ENCODE data around the gene STH. TPM values are rescaled to one million over a fixed set of nuclear protein-coding genes. Genes with fewer than 3 reads are reported as not detected.
"Not testable (repeated sequence)": the region's sequence is repeated elsewhere in the genome, so short reads cannot be mapped to it uniquely, and the experiment has no call there.

Gene STH
- total RNA-seq, result not detected

GRCh38 chr17:45998987-45999899 is at the start of gene STH:
TSS of gene STH (plus strand) at chr17:45999250. CDS start at chr17:45999280, 30 bp downstream.
- DNase-seq (ENCODE audit: low spot score), result no peak

- DNase-seq (ENCODE audit: low spot score), result no peak
Measured at GRCh38 chr17:45949755-45950320, 49.2 kb upstream of the STH start.

GRCh38 chr17:45950888-45951287 is 48.2 kb upstream of the STH start:
- no peak for DNase-seq (ENCODE audit: low spot score)

DNA sequence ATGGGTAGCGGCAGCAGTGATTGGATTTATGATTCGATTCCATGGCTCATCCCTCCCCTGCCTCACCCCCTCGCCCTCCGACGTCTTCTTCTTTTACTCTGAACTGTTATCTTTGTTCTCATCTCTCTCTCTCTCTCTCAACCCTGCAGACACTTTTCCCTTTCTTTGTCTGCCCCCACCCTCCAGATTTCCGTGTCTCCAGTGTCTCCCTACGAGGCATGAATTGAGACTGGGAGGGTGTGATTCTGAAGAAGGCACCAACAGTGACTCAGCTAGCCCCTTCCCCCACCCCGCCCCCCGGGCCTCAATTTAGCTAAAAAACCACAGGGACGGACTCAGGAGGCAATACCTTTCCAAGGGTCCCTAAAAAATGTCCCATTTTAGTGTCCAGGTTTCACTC is 47.6 kb upstream of the STH start:
- DNase-seq (ENCODE audit: low spot score), result no peak

DNA sequence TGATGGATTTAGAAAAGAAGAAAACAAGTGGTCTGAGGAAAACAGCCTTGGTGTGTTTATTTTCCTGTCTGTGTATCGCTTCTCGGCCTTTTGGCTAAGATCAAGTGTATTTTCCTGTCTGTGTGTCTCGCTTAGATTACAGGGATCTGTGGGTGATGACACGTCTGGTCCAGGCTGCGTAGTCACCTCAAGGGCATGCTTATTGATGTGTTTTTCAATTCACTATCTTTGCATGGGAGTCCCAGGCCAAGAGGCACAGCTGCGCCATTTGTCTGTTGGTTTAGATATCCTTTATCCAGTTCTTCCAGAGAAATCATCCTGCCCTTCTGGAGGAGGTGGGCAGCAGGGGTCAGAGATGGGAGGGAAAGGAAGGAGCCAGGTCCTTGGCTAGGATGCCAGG is 47.1 kb upstream of the STH start:
- DNase-seq (ENCODE audit: low spot score), result no peak

DNA sequence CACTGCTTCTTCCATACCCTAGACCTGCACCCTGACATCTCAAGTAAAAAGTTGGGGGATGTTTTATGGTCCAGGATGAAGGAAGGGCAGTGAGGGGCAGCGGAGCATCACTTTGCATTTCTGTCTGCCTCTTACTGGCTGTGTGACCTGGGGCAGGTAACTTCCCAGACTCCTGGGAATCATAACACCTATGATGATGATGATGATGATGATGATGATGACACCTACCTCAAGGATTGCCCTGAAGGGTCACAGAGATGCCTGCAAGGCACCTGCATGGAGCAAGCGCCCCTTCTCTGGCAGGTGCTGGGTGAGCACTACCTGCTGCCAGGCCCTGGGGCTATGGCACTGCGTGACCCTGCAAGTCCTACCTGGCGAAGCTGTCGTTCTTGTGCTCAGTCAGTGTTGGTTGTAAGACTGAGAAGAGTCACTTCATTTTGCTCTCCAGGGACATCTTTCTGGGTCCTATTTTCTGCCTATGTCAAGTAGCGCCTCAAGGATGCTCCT is 46.2 kb upstream of the STH start:
- no peak for DNase-seq (ENCODE audit: low spot score)

GRCh38 chr17:45953561-45953960 is 45.5 kb upstream of the STH start:
- no peak for DNase-seq (ENCODE audit: low spot score)

DNA sequence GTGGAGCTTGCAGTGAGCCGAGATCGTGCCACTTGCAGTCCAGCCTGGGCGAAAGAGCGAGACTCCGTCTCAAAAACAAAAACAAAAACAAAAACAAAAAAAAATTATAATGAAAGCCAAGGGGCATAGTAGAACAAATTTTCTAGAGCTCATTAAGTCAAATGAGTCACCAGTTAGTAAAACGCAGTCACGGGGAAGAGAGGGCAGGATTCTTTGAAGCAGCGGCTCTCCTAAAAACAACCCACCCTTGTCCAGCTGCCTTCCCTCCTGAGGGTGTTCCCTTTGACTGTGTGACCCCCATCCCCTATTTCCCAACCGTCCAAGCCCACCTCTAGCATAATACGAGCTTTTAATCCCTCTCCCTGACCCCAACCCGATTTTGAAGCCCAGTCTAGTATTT is 44.1 kb upstream of the STH start:
- DNase-seq (ENCODE audit: low spot score), result no peak

DNA sequence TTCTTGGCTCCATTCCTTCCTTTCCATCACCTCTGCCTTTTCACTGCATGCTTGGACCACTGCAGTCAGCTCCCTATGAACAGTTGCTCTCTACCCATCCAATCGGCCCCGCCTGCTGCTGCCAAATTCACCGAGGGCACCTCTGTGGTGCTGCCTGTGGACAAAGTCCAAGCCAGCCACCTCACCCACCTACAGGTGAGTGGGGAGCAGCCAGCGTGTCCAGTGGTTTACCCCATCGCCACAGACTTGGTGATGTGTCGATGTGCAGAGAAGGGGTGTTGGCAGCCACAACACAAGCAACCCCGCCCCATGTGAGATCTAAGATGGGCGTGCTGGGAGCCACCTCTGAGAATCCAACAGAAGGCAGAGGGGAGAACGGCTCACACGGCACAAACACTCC is 43.7 kb upstream of the STH start:
- no peak for DNase-seq (ENCODE audit: low spot score)

GRCh38 chr17:45956090-45956489 is 43.0 kb upstream of the STH start:
- no peak for DNase-seq (ENCODE audit: low spot score)

DNA sequence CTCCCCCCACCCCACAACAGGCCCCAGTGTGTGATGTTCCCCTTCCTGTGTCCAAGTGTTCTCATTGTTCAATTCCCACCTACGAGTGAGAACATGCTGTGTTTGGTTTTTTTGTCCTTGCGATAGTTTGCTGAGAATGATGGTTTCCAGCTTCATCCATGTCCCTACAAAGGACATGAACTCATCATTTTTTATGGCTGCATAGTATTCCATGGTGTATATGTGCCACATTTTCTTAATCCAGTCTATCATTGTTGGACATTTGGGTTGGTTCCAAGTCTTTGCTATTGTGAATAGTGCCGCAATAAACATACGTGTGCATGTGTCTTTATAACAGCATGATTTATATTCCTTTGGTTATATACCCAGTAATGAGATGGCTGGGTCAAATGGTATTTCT is 42.3 kb upstream of the STH start:
- not testable (repeated sequence) for DNase-seq (ENCODE audit: low spot score)

GRCh38 chr17:45958307-45958706 is 40.7 kb upstream of the STH start:
- DNase-seq (ENCODE audit: low spot score), result no peak

- no peak for DNase-seq (ENCODE audit: low spot score)
Measured at GRCh38 chr17:45958994-45959665, 39.9 kb upstream of the STH start.

DNA sequence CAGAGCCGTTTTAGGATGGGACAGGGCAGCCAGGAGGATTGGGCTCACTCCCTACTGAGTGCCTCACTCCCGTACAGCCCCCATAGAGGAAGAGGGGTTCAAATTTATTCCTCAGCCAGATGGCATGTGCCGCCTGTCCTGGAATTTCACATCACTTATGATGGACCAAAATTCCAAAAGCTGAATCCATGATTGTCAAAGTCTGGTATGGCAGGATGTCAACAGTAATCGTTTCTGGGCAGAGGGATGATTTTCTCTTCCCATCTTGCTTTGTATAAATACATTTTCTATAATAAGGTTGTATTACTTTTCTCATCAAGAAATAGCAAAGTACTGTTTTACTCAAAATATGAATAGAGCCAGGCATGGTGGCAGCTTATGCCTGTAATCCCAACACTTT is 38.7 kb upstream of the STH start:
- no peak for DNase-seq (ENCODE audit: low spot score)

- DNase-seq (ENCODE audit: low spot score), result no peak
Measured at GRCh38 chr17:45961206-45961605, 37.8 kb upstream of the STH start.

GRCh38 chr17:45962221-45962972 is 36.7 kb upstream of the STH start:
- DNase-seq (ENCODE audit: low spot score), result no peak

GRCh38 chr17:45963283-45963682 is 35.8 kb upstream of the STH start:
- no peak for DNase-seq (ENCODE audit: low spot score)

GRCh38 chr17:45963889-45964288 is 35.2 kb upstream of the STH start:
- DNase-seq (ENCODE audit: low spot score), result no peak

DNA sequence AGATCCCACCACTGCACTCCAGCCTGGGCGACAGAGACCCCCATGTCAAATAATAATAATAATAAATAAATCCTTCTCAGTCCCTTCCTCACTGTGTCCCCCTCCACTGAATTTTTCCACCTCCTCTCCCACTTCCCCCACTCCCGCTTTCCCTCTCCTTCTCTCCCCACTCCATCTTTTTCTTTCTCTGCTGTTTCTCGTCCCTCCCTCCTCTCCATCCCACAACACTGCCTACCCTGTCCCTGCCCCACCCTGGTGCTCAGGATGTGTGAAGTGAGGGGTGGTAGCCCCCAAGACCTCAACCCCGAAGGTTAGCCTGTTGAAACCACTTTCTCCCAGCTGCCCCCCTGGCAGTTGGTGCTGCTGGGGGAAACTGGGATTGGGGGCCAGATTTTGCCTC is 34.4 kb upstream of the STH start:
- DNase-seq (ENCODE audit: low spot score), result no peak

GRCh38 chr17:45965812-45966211 is 33.2 kb upstream of the STH start:
- DNase-seq (ENCODE audit: low spot score), result no peak

- DNase-seq (ENCODE audit: low spot score), result no peak
Measured at GRCh38 chr17:45966606-45967280, 32.3 kb upstream of the STH start.
